Activated naive CD8-positive, alpha-beta T cell treated with anti-CD3 and anti-CD28 coated beads, Interleukin-2, amount 50 U/mL, for 16 hours (primary cell): ENCODE measurements around the gene METTL23.

ENCODE experiments used
- DNase-seq: peaks from one replicate; pipeline ENCODE4 v3.0.0-alpha.2; 2020; ENCODE audit warnings: low read depth, low spot score

Gene METTL23

GRCh38 chr17:76726776-76727718 is at the start of gene METTL23:
Gene METTL23 (plus strand): TSS chr17:76726839. CDS start chr17:76729711, 2,872 bp downstream.
- DNase-seq: peak; percentile 49

- DNase-seq: no peak
These were observed 49.2 kb upstream of the METTL23 start for GRCh38 chr17:76677406-76677805.

- DNase-seq: no peak
These were observed 48.3 kb upstream of the METTL23 start for GRCh38 chr17:76678330-76678729.

GRCh38 chr17:76679239-76679638 is 47.4 kb upstream of the METTL23 start:
- no peak for DNase-seq

- DNase-seq: peak; percentile 38
These were observed 45.2 kb upstream of the METTL23 start for GRCh38 chr17:76681222-76682137.

- DNase-seq: no peak
These were observed 44.3 kb upstream of the METTL23 start for GRCh38 chr17:76682296-76682695.

GRCh38 chr17:76683011-76683755 is 43.5 kb upstream of the METTL23 start:
- no peak for DNase-seq

GRCh38 chr17:76683921-76684745 is 42.5 kb upstream of the METTL23 start:
- no peak for DNase-seq

GRCh38 chr17:76684756-76685155 is 41.9 kb upstream of the METTL23 start:
- DNase-seq: no peak

- no peak for DNase-seq
These were observed 41.3 kb upstream of the METTL23 start for GRCh38 chr17:76685366-76685765.

- no peak for DNase-seq
These were observed 40.8 kb upstream of the METTL23 start for GRCh38 chr17:76685846-76686245.

GRCh38 chr17:76686538-76687297 is 39.9 kb upstream of the METTL23 start:
- DNase-seq: no peak

GRCh38 chr17:76687298-76688164 is 39.1 kb upstream of the METTL23 start:
- DNase-seq: no peak

- DNase-seq: no peak
These were observed 38.4 kb upstream of the METTL23 start for GRCh38 chr17:76688165-76688622.

GRCh38 chr17:76689859-76690258 is 36.8 kb upstream of the METTL23 start:
- no peak for DNase-seq

GRCh38 chr17:76690596-76691280 is 35.9 kb upstream of the METTL23 start:
- DNase-seq: no peak

- no peak for DNase-seq
These were observed 35.1 kb upstream of the METTL23 start for GRCh38 chr17:76691379-76692191.
